OCI-LY7 (cell line): ENCODE measurements around the gene KLHDC9.

ENCODE experiments used
- EZH2phosphoT487 ChIP-seq: fragments of 200-600 bp; sonication (generic); IDR thresholded peaks from 2 replicates; pipeline ENCODE4 v1.6.1; 2018; ENCODE audit warnings: low read depth, borderline replicate concordance, mild to moderate bottlenecking, mixed run types, antibody characterized with exemption, low read length, moderate library complexity, mixed read lengths
- TF ChIP-seq, protein P1 (sequence below): fragments of 200-600 bp; sonication (generic); conservative IDR thresholded peaks from 2 replicates; pipeline ENCODE4 v1.5.1; 2014; ENCODE audit warnings: mild to moderate bottlenecking, antibody characterized with exemption, low read length, moderate library complexity, mixed read lengths

DNA sequence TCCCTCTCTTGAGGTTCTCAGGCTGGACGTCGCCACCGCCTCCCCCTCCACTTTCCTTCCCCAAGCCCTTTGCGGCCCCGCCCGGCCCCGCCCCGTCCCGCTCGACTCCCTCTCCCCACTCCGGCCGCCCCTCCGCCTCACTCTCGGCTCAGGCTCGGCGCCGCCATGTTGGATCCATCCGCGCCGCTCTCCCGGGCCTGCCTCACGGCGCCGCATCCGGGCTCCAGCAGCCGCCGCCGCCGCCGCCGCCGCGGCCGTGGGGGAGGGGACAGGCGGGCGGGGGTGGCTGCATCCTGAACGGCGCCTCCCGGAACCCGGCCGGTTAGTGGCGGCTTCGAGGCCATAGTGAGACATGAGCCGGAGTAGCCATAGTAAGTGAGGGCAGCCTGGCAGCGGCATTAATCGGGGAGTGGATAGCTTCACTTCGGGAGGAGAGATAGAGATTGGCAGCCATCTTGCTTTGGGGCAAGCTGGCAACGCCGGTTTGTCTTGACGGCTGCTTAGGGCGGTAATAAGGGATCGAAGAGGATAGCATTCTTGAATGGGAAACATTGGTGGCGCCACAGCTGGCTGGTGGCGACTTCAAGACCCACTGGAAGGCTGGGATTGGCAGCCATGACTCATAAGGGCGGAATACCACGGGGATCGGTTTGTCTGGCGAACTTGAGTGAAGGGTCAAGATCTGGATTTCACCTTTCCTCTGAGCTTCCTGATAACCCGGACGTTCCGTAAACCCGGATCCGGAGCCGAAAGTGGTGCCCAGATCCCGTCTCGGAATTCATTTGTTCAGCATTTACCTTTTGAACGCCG, 34.5 kb downstream of the KLHDC9 start, which contains the start of gene DEDD:
- TF ChIP-seq, protein P1, sequence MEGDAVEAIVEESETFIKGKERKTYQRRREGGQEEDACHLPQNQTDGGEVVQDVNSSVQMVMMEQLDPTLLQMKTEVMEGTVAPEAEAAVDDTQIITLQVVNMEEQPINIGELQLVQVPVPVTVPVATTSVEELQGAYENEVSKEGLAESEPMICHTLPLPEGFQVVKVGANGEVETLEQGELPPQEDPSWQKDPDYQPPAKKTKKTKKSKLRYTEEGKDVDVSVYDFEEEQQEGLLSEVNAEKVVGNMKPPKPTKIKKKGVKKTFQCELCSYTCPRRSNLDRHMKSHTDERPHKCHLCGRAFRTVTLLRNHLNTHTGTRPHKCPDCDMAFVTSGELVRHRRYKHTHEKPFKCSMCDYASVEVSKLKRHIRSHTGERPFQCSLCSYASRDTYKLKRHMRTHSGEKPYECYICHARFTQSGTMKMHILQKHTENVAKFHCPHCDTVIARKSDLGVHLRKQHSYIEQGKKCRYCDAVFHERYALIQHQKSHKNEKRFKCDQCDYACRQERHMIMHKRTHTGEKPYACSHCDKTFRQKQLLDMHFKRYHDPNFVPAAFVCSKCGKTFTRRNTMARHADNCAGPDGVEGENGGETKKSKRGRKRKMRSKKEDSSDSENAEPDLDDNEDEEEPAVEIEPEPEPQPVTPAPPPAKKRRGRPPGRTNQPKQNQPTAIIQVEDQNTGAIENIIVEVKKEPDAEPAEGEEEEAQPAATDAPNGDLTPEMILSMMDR = peak; percentile 59; the same call in 1 of the 2 replicates
- no peak for TF ChIP-seq EZH2phosphoT487
